GM18499 (cell line): Measurements from ENCODE around the gene EZH1.
"Not testable (repeated sequence)": the region's sequence is repeated elsewhere in the genome, so short reads cannot be mapped to it uniquely, and the experiment has no call there.

Experiments
- ATAC-seq: cut with Tn5 transposase; IDR thresholded peaks from one replicate; pipeline ENCODE4 v1.9.1; 2021; ENCODE audit warnings: moderate number of reproducible peaks; ENCODE audit not compliant: insufficient read depth, unreplicated experiment

The EZH1 gene

DNA sequence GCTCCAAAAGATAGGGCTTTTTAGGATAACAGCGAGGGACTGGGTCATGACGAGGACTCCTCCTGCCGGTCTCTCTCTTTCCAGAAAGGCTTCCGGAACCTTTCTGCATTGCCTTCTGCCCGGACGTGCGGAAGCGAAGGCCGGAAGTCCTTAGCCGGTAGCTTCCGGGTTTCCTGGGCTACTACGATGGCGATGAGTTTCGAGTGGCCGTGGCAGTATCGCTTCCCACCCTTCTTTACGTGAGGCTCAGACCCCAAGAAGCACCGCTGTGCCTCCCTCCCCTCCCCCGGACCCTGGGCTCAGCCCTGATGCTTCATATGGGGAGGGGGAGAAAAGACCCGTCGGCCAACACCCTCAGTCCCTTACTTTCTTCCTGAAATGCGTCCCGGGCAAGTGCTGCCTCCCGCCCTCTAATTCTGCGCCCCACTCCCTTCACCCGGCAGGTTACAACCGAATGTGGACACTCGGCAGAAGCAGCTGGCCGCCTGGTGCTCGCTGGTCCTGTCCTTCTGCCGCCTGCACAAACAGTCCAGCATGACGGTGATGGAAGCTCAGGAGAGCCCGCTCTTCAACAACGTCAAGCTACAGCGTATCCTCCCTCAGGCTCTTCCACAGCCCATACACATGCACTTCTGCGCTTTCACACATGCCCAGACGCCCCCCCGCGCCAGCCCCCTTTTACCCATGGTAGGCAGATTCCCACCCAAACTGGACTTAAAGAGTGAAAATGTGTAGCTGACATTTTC is 28.6 kb upstream of the EZH1 start, which contains the start of gene VPS25:
TSS of gene VPS25 (plus strand) at position 160 of the 746 bp plus-strand sequence. CDS start at position 187, 27 bp downstream.
- no peak for ATAC-seq

DNA sequence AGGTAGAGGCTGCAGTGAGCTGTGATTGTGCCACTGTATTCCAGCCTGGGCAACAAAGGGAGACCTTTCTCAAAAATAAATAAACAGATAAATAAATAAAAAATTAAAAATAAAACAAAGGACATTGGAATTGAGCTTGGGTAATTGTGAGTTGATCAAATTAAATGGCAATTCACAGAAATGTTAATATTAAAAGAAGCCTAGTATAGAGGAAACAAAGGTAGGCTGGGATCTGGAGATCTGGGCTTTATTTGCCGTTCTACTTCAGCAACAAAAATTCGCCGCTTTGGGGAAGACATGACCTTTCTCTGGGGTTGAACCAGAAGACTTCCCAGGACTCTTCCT is 28.1 kb upstream of the EZH1 start:
- no peak for ATAC-seq

DNA sequence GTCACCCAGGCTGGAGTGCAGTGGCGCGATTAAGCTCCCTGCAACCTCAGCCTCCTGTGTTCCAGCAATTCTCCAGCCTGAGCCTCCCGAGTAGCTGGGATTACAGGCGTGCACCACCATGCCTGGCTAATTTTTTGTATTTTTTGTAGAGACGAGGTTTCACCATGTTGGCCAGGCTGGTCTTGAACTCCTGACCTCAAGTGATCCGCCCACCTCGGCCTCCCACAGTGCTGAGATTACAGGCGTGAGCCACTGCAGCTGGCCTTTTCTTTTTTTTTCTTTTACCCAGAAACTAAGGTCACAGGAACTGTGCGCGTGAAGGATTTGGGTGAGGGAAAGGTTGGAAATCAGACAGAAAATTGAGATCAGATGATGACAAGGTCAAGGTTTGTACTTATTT is 25.1 kb upstream of the EZH1 start:
- ATAC-seq: not testable (repeated sequence)

DNA sequence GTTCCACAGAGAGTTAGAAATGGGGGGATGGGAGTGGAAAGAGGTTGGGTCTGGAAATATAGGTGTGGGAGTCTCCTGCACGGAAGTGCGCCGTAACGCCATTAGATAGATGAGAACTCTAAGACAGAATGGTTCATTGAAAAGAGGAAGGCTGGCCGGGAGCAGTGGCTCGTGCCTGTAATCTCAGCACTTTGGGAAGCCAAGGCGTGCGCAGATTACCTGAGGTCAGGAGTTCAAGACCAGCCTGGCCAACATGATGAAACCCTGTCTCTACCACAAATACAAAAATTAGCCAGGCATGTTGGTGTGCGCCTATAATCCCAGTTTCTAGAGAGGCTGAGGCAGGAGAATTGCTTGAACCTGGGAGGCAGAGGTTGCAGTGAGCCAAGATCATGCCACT is 23.2 kb upstream of the EZH1 start:
- ATAC-seq: not testable (repeated sequence)

DNA sequence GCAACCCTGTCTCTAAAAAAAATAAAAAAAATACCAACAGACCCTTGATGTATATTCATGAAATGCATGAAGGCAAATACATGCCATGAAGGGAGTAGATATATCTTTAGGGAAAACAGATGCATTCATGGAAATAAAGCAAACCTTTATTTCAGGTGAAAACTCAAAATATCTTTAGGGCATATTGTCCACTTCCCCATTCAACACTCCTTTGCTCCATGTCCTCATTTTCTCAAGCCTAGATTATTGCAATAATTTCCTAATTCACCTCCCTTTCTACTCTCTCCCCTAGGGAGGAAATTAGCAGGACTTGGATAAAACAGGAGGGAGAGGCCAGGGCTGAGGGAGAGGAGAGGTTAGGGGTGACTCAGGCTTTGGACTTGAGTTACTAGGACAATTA is 22.7 kb upstream of the EZH1 start:
- ATAC-seq: no peak

DNA sequence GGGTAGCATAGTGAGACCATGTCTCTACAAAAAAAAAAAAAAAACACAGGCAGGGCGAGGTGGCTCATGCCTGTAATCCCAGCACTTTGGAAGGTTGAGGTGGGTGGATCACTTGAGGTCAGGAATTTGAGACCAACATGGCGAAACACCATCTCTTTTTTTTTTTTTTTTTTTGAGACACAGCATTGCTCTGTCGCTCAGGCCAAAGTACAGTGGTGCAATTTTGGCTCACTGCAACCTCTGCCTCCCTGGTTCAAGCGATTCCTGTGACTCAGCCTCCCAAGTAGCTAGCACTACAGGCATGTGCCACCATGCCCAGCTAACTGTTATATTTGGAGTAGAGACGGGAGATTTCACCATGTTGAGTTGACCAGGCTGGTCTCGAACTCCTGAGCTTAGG is 21.3 kb upstream of the EZH1 start:
- ATAC-seq: no peak

DNA sequence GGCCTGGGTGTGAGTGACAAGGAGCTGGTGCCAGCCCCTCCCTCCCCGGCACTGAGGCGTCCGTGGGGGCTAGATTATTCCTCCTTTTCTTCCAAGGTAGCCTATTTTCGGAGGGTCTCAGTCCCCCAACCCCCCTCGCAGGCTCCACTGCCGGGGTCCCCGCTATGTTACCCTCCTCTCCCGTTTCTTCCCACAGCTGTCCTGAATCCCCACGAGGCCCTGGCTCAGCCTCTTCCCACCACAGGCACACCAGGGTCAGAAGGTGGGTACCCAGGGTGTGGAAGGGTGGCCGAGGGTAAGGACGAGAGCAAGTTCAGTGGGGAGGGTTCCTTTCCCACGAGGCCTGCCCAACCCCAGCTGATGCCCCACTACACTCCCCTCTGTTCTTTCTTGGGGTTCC is 16.8 kb upstream of the EZH1 start:
- no peak for ATAC-seq

DNA sequence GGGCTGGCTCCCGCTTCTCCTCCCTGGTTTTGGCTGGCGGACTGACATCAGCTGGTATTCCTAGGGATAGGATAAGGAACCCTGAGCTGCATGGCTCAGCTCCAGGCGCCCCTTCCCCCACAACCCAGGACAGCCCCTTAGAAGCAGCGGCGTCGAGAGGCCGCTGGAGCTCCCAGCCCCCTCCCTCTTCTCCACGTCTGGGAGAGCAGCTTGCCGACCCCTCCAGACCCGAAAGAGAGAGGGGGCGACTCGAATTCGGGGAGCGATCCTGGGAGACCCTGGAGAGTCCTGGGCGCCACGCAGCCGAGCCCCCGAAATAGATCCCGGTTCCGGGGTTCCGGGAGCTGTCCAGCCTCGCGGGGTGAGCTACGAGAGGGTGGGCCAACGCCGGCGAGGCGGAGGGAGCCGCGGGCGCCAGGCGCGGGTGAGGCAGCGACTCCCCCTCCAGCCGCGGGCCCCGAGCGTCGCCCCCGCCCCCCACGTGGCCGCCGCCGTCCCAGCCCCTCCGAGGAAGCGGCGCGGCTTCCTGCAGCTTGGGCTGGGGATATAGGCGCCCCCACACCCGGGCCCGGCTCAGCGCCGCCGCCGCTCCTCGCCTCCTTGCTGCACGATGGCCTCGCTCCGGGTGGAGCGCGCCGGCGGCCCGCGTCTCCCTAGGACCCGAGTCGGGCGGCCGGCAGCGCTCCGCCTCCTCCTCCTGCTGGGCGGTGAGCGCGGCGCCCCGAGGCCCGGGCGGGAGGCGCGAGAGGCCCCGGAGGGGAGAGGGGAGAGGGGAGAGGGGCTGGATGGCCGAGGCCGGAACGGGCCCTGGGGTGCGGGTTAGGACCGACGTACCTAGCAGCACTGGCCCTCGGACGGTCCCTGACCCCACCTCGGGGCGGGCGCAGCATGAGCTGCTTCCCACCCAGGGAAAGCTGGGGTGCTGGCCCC is 16.1 kb upstream of the EZH1 start, which contains the start of gene RAMP2:
TSS of gene RAMP2 (plus strand) at position 576 of the 930 bp plus-strand sequence. CDS start at position 611, 35 bp downstream.
- ATAC-seq: no peak

DNA sequence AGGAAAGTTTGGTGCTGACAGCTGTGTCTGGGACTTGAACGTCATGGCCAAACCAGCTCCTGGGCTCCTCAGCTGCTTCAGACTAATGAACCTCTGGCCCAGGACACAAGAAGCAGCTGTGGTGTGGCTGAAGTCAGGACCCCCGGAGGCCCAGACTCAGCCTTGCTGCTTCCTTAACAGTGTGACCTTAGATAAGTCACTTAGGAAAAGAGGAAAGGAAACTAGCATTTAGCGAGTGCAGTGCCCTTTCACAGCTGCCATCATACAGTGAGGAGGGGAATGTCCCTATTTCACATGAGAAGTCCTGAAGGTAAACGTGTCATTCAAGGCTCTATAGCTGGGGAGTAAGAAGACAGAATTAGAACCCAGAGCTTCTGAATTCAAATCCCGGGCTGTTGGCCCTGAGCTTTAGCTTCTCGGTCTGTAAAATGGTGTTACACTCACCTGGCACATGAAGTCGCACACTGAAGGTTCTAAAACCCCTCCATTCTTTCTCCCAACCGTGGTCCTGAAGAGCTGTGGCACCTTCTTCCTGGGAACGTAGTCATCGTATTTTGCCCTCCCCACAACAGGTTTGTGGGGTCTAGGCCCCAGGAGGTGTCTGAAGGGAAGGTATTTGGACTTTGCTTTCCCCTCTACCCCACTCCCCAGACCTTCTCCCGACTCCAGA is 15.3 kb upstream of the EZH1 start:
- no peak for ATAC-seq

DNA sequence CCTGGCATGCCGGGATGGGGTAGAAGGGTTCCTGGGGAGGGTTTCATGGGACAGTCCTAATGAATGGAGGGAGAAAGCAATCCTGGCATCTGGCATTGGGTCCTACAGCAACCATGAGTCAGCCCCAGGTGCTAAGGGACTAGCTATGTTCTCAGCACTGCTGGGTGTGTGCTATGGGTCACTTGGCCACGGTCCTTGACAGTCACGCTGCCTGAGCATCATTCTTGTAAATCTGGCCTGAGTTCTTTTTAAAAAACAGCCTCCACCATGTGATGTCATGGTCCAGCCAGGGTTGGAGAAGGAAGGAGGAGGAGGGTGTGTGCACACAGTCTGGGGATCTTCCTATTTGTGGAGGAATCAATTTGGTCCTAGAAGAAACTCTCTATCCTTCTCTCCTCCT is 9.9 kb upstream of the EZH1 start:
- no peak for ATAC-seq

DNA sequence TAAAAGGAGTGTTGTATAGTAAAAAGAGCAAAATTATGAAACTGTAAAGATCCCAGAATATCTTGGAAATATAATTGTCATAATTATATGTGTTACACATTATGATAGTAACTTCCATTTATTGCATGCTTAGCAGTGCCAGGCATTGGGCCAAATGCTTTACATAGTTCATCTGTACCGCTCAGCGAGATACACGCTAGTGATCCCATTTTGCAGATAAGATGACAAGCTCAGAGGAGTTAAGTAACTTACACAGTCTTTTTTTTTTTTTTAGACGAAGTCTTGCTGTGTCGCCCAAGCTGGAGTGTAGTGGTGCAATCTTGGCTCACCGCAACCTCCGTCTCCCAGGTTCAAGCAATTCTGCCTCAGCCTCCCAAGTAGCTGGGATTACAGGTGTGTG is 6.8 kb upstream of the EZH1 start:
- no peak for ATAC-seq

DNA sequence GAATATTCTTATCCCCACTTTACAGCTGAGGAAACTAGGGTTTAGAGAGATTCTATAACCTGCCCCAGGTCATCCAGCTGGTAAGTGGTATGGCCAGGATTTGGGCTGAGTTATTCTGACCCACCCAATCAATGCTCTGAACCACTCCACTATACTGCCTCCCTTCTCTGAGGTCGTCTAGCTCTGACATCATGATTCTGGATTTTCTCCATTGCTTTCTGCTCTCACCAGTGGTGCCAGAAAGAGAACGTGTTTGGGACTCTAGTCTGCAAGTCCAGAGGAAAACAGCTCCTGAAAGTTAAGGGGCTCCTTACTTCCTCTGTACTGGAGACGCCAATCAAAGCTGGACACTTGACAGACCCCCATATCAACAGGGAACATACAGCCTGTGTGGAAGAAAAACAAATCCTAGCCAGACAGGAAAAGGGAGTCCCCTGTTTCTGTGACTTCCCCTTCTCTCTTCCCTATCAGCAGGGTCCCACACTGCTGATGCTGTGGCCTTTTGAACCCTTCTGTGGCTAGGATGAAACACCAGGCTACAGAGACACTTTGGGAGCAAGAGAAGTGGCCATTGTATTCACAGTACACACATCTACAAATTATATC is 6.0 kb upstream of the EZH1 start:
- no peak for ATAC-seq

DNA sequence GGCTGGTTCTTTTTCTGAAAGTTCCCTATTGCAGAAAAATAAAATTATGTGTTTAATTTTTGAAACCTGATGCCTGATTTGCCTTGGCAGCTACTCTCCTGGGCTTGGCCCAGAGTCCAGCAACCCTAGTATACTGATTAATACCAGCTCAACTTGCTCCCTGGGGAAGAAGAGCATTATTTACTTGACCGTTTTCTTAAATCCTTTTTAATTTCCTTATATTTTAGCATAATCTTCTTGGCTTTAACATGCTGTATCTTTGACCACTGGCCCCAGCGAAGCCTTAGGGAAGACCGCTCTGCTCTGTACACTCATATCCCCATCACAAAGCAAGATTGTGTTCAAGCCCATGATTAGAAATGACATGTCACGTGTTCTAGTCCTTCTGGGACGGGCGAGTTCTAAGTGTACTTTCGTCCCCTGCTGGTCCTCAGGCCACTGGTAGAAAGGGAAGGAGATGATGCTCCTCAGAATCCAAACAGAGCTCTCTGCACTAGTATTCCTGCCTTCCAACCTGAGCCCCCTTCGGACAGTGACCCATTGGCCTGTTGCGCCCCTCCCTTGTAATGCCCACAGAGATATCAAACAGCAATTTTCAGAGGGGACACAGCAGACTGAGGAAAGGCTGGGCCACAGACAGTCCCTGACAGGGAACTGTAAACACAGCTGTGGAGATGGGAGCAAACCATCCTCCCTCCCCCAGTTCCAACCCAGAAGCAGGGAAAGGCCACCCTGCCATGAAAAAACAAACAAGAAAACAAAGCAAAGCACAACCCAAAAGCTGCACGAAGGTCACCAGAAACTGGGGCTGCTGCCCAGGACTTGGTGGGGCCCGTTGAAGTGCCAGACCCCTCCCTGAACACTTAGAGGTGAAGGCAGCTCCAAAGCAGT is 4.3 kb upstream of the EZH1 start:
- ATAC-seq: no peak

DNA sequence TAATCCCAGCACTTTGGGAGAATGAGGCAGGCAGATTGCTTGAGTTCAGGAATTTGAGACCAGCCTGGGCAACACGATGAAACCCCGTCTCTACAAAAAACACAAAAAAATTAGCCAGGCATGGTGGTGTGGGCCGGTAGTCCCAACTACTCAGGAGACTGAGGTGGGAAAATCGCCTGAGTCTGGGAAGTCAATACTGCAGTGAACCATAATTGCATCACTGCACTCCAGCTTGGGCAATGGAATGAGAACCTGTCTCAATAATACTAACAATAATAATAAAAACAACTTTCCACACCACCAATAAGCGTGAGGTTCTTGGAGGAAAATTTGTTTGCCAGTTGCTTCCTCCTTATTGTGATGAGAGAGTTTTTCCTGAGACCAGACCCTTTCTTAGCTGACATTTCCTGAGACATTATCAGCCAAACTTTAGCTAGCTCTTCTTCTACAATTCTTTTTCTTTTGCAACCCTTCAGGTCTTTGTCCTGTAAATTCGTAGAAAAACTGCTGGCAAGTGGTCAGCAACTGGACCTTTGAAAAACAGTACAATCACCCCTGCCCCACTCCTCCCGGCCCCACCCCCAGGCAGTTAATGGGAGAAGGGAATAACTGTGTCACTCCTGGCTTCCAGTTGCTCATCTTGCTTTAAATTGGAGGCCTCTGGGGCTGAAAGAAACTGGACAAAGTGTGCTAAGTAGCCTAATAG is 3.5 kb upstream of the EZH1 start:
- ATAC-seq: no peak

DNA sequence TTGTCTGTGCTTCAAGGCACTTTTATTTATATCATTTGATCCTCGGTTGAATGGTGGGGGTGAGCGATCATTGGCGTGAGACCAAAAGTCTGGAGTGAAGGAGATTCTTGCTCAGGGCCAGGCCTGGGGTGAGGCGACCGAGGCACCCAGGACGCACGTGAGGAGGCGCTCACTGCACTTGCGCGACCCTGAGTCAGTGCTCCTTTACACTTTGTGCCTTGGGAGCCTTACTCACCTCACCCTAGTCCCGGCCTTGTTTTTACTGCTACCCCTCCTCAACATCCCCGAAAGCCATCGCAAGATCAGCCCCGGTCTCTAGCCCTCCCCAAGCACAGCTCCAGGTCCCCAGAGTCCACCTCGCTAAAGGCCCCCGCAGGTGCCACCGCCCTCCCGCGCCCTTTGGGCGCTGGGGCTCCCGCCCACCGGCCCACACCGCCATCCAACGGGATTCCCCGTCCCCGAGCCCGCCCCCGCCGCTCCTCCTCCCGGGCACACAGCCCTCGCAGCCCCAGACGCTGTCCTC is 496 bp downstream of the EZH1 start:
- ATAC-seq: peak; percentile 26

DNA sequence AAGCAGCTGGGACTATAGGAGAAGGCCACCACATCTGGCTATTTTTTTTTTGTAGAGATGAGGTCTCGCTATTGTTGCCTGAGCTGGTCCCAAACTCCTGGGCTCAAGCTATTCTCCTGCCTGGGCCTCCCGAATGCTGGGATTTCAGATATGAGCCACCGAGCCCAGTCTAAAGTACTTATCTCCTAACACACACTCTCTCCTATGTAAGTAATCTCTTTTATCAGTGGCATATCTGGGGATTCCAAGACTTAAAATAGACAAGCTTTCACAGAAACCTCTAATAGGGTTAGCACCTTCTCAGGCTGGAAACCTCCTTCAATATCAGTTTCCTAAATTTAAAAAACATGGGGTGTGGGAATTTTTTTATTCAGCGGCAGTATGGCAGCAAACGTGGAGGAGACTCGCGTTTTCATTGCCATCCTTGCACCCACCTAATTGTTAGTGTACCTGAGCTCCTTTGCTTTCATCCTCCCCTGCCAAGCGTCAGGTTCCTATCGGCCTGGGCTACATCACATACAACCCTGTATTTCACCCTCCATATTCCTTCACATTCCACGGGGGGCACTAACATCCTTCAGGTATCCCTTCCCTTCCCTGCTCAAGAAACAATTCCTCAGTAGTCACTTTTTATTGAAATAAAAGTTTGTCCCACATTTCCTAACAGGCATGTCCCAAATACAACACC is 1.1 kb downstream of the EZH1 start:
- ATAC-seq: no peak

DNA sequence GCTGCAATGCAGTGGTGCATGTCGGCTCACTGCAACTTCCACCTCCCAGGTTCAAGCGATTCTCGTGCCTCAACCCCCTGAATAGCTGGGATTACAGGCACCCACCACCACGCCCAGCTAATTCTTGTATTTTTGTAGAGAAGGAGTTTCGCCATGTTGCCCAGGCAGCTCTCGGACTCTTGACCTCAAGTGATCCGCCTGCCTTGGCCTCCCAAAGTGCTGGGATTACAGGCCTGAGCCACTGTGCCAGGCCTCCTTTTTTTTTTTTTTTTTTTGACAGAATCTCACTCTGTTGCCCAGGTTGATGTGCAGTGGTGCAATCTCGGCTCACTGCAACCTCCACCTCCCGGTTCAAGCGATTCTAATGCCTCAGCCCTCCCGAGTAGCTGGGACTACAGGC is 1.9 kb downstream of the EZH1 start:
- ATAC-seq: not testable (repeated sequence)

DNA sequence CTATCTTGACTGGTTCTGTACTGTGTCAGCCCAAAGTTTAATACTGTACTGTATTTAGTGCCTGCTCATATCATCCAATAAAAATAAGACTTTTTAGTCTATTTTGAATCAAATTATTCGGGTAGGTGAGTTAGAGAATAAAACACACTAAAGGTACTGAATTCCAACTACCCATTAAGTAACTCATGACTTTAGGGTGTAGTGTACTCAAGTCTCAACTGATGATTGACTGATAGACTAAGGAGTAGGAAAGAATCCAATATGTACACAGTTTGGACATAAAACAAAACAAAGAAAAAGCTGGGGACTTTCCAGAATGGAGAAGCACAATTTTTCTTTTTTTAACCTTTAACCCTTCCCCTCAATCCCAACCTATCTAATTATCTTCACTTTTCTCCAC is 4.1 kb downstream of the EZH1 start:
- ATAC-seq: no peak
